GM23338 (cell line): Measurements from ENCODE around the gene WDR5B.

ENCODE experiments used
- CREB1 ChIP-seq: fragments of 250-450 bp; sonication (Bioruptor Pico); IDR thresholded peaks from 2 replicates; pipeline ENCODE4 v1.5.0; 2020; ENCODE audit warnings: low read depth, mild to moderate bottlenecking, moderate library complexity
- CTCF ChIP-seq, 2 experiments: fragments of 200-600 bp in 1 of 2; sonication (generic) in 1 of 2; conservative IDR thresholded peaks; 2 replicates each; pipeline versions ENCODE4 v1.5.1 to v1.6.1; 2016 to 2017; ENCODE audit warnings: antibody characterized with exemption in 2 of 2, low read depth in 2 of 2, mild to moderate bottlenecking in 2 of 2, moderate library complexity in 1 of 2
- EZH2 ChIP-seq: fragments of 200-600 bp; sonication (generic); IDR thresholded peaks from one replicate; pipeline ENCODE4 v1.8.0; 2017; ENCODE audit warnings: antibody characterized with exemption, mild to moderate bottlenecking, low read depth; ENCODE audit not compliant: unreplicated experiment
- REST ChIP-seq: IDR thresholded peaks from one replicate; pipeline ENCODE4 v1.6.1; 2018; ENCODE audit warnings: antibody characterized with exemption; ENCODE audit not compliant: unreplicated experiment
- ZNF114 ChIP-seq: fragments of 250-450 bp; sonication (Bioruptor Pico); IDR thresholded peaks from 2 replicates; pipeline ENCODE4 v1.5.0; 2020; ENCODE audit warnings: mild to moderate bottlenecking, moderate library complexity
- ZNF462 ChIP-seq: fragments of 250-450 bp; sonication (Bioruptor Pico); IDR thresholded peaks from 2 replicates; pipeline ENCODE4 v1.5.0; 2020; ENCODE audit warnings: mild to moderate bottlenecking, moderate library complexity

- no peak for TF ChIP-seq CTCF (conservative IDR thresholded peaks at IDR 0.05; ENCODE audit: low read depth in 2 of 2)
- TF ChIP-seq REST: no peak
- no peak for TF ChIP-seq ZNF462 (CRISPR knock-in tag)
- no peak for TF ChIP-seq ZNF114 (CRISPR knock-in tag)
- TF ChIP-seq EZH2: no peak
- no peak for TF ChIP-seq CREB1 (CRISPR knock-in tag)
These were observed 9.7 kb downstream of the WDR5B start for GRCh38 chr3:122406198-122406597.
